OCI-LY1 (cell line): ENCODE results near the gene C1orf105.

Experiments
- CTCF ChIP-seq: fragments of 200-600 bp; sonication (generic), shearing (Covaris generic); IDR thresholded peaks from 2 replicates; pipeline ENCODE4 v1.5.1; 2017; ENCODE audit warnings: mild to moderate bottlenecking, antibody characterized with exemption, low read length, moderate library complexity, mixed read lengths
- EZH2 ChIP-seq: fragments of 200-600 bp; sonication (generic), shearing (Covaris generic); IDR thresholded peaks from 2 replicates; pipeline ENCODE4 v1.8.0; 2017; ENCODE audit warnings: borderline replicate concordance, mixed run types, mild to moderate bottlenecking, antibody characterized with exemption, low read length, moderate library complexity, mixed read lengths

- TF ChIP-seq CTCF (no peak), EZH2 (no peak)
Observed at GRCh38 chr1:172442843-172443565, 22.5 kb downstream of the C1orf105 start.
